Measurements from ENCODE around the gene MT1A. TPM values are rescaled to one million over a fixed set of nuclear protein-coding genes. Genes with fewer than 3 reads are reported as not detected.

The MT1A gene
- 4.7 TPM for total RNA-seq
- long read RNA-seq, partial matches to known transcripts = 0 of 1 reads
- long read RNA-seq, other reads (novel, unspliced or antisense) = 1 of 1 reads

DNA sequence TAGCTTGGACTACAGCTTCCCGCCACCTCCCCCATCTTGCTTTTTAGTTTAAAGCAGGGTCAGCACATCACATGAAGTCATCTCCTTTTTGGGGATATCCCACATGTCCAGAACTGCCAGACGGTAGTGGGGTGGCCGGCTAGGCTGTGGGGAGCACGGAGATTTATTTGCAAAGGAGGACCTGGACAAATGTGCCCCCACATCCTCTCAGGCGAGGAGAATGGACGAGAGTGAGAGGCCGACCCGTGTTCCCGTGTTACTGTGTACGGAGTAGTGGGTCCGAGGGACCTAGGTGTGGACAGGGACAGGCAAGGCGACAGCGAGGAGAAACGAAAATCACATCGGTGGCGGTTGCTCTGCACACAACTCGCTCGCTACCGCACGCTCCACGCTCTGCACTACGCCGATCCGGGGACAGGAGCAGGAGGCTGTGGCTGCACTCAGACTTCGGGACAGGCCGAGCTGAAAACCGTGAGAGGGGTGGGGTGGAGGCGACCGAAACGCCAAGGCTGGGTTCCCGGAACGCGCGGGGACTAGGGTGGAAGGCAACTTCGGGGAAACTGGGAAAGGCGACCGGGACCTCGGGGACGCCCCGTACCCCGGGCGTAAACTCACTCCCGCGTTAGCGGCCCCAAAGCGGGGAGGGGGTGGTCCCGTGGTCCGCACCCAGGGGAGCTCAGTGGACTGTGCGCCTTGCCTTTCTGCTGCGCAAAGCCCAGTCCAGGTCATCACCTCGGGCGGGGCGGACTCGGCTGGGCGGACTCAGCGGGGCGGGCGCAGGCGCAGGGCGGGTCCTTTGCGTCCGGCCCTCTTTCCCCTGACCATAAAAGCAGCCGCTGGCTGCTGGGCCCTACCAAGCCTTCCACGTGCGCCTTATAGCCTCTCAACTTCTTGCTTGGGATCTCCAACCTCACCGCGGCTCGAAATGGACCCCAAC, at the start of gene MT1A:
TSS of gene MT1A (plus strand) at position 853 of the 937 bp plus-strand sequence. CDS start at position 926, 73 bp downstream.
- peaks cover 60% of the 10 kb centered on the region for H3K27me3 ChIP-seq (ENCODE audit: low read depth)
- peak within 1 kb of the TSS; percentile 57 for H3K4me3 ChIP-seq
- no peaks in the 10 kb centered on the region for H3K9me3 ChIP-seq
- no peaks in the 10 kb centered on the region for H3K36me3 ChIP-seq
- intact Hi-C loops (cut with DNase I) = no loop called here
- peak; percentile 74 for DNase-seq
- H3K27ac ChIP-seq = peak within 1 kb of the TSS; percentile 67
- ATAC-seq = peak; percentile 81 to 84
- H3K4me1 ChIP-seq = peaks cover 39% of the 10 kb centered on the region
- TF ChIP-seq CTCF (IDR thresholded peaks at IDR 0.05) = no peak

DNA sequence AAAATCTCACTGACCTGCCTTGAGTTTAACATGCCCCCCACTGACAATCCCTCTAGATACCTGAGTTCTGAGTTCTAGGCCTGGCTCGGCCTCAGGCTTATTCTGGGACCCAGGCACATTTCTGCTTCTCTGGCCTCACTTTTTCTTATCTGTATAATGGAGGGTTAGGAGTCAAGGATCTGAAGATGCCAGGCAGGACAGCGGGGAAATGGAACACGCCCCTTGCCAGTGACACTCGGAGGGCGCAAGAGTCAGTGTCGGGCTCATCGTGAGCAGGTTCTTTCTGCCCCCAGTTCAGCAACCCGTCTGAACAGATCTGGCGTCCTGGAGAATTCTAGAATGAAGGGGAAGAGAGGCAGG, 49.7 kb upstream of the MT1A start:
- Histone ChIP-seq H3K4me3 (peak overlapping the region; percentile 42), H3K4me1 (peaks cover 11% of the 10 kb centered on the region), H3K27ac (no peak overlapping the region), H3K36me3 (no peaks in the 10 kb centered on the region), H3K27me3 (ENCODE audit: low read depth) (peaks cover 32% of the 10 kb centered on the region), H3K9me3 (no peaks in the 10 kb centered on the region)
- DNase-seq (no peak), ATAC-seq (no peak)
- intact Hi-C loops (cut with DNase I) = no loop called here
- TF ChIP-seq CTCF (IDR thresholded peaks at IDR 0.05) = no peak

- DNase-seq (no peak), ATAC-seq (peak in 1 of 2 donors; percentile 14)
- intact Hi-C loops (cut with DNase I) = no loop called here
- H3K27ac ChIP-seq = no peak within 1 kb of the TSS
- no peaks in the 10 kb centered on the region for H3K9me3 ChIP-seq
- H3K4me3 ChIP-seq = peak within 1 kb of the TSS; percentile 42
- no peaks in the 10 kb centered on the region for H3K36me3 ChIP-seq
- peaks cover 32% of the 10 kb centered on the region for H3K27me3 ChIP-seq (ENCODE audit: low read depth)
- TF ChIP-seq CTCF (IDR thresholded peaks at IDR 0.05) = no peak
- H3K4me1 ChIP-seq = peaks cover 11% of the 10 kb centered on the region
These were observed 49.1 kb upstream of the MT1A start, which contains the start of gene MT3 for GRCh38 chr16:56589141-56590039. MT3 (plus strand) TSS chr16:56589528; CDS start chr16:56589591, 63 bp downstream.

GRCh38 chr16:56591377-56592060, 46.9 kb upstream of the MT1A start:
- ATAC-seq (peak in 1 of 2 donors; percentile 49), DNase-seq (no peak)
- no peaks in the 10 kb centered on the region for H3K36me3 ChIP-seq
- H3K4me1 ChIP-seq = peaks cover 11% of the 10 kb centered on the region
- no peak for TF ChIP-seq CTCF (IDR thresholded peaks at IDR 0.05)
- intact Hi-C loops (cut with DNase I) = no loop called here
- H3K27ac ChIP-seq = no peak overlapping the region
- peaks cover 32% of the 10 kb centered on the region for H3K27me3 ChIP-seq (ENCODE audit: low read depth)
- no peaks in the 10 kb centered on the region for H3K9me3 ChIP-seq
- H3K4me3 ChIP-seq = no peak overlapping the region
